PFSK-1 (cell line): ENCODE results near the gene NIPBL.

ENCODE experiments used
- FOXP2 ChIP-seq: optimal IDR thresholded peaks from 2 replicates; pipeline ENCODE3; 2011; ENCODE audit warnings: borderline replicate concordance, control low read depth, inconsistent platforms; ENCODE audit not compliant: insufficient read depth; ENCODE audit errors: extremely low read length, extremely low read depth
- POLR2AphosphoS5 ChIP-seq: IDR thresholded peaks from 2 replicates; pipeline ENCODE4 v1.6.1; 2012; ENCODE audit warnings: low read depth, mild to moderate bottlenecking, control low read depth, low read length, moderate library complexity
- REST ChIP-seq, 2 experiments: IDR thresholded peaks; 2 replicates each; pipeline versions ENCODE4 v1.6.1 to v1.8.0; 2011 to 2012; ENCODE audit warnings: low read depth in 2 of 2, low read length in 2 of 2, control low read depth in 1 of 2, inconsistent platforms in 1 of 2, mild to moderate bottlenecking in 1 of 2, moderate library complexity in 1 of 2; ENCODE audit not compliant: insufficient read depth in 1 of 2
- SIN3A ChIP-seq: IDR thresholded peaks from 2 replicates; pipeline ENCODE4 v1.6.1; 2012; ENCODE audit warnings: mild to moderate bottlenecking, low read length, moderate library complexity, borderline replicate concordance; ENCODE audit not compliant: insufficient read depth
- TAF1 ChIP-seq: IDR thresholded peaks from 2 replicates; pipeline ENCODE4 v1.6.1; 2012; ENCODE audit warnings: low read length, control low read depth, borderline replicate concordance; ENCODE audit not compliant: insufficient read depth

The NIPBL gene

GRCh38 chr5:37043693-37044092, 167.1 kb downstream of the NIPBL start:
- no peak for TF ChIP-seq REST (IDR thresholded peaks at IDR 0.05; ENCODE audit: insufficient read depth in 1 of 2, low read depth in 2 of 2, low read length in 2 of 2)

GRCh38 chr5:37044120-37044519, 167.6 kb downstream of the NIPBL start:
- TF ChIP-seq REST (IDR thresholded peaks at IDR 0.05; ENCODE audit: insufficient read depth in 1 of 2, low read depth in 2 of 2, low read length in 2 of 2) (no peak), TAF1 (no peak), POLR2AphosphoS5 (no peak), FOXP2 (no peak), SIN3A (no peak)

- no peak for TF ChIP-seq TAF1
- no peak for TF ChIP-seq POLR2AphosphoS5
- TF ChIP-seq SIN3A = no peak
- no peak for TF ChIP-seq REST (IDR thresholded peaks at IDR 0.05; ENCODE audit: insufficient read depth in 1 of 2, low read depth in 2 of 2, low read length in 2 of 2)
- no peak for TF ChIP-seq FOXP2
Observed at GRCh38 chr5:37045703-37046102, 169.1 kb downstream of the NIPBL start.

- TF ChIP-seq REST (IDR thresholded peaks at IDR 0.05; ENCODE audit: insufficient read depth in 1 of 2, low read depth in 2 of 2, low read length in 2 of 2) = no peak
Observed at GRCh38 chr5:37047947-37048346, 171.4 kb downstream of the NIPBL start.

- no peak for TF ChIP-seq REST (IDR thresholded peaks at IDR 0.05; ENCODE audit: insufficient read depth in 1 of 2, low read depth in 2 of 2, low read length in 2 of 2)
- TF ChIP-seq POLR2AphosphoS5 = no peak
- no peak for TF ChIP-seq TAF1
- TF ChIP-seq FOXP2 = no peak
- no peak for TF ChIP-seq SIN3A
Observed at GRCh38 chr5:37054391-37054790, 177.8 kb downstream of the NIPBL start.
